Neural cell (in vitro differentiated cells): ENCODE data around the gene SLC38A3. TPM values are rescaled to one million over a fixed set of nuclear protein-coding genes. Genes with fewer than 3 reads are reported as not detected.
A peak's percentile ranks its signal among the peaks of the same experiment; 100 is the strongest.

ENCODE experiments used
- H2AFZ ChIP-seq: fragments of 200-600, 300-800 bp; sonication (generic), shearing (Covaris generic); 2 replicates; pipeline ENCODE4 v1.6.0; 2014; ENCODE audit warnings: low read depth, mild to moderate bottlenecking, antibody characterized with exemption, low read length, moderate library complexity
- H3F3A ChIP-seq: fragments of 200-600 bp; shearing (Covaris generic); 2 replicates; pipeline ENCODE4 v1.6.1; 2016; ENCODE audit warnings: mild to moderate bottlenecking, moderate library complexity, mixed read lengths, antibody characterized with exemption, low read length; ENCODE audit not compliant: insufficient read depth, poor library complexity, severe bottlenecking
- H3K27ac ChIP-seq: fragments of 200-600, 300-800 bp; sonication (generic), shearing (Covaris generic); 2 replicates; pipeline ENCODE4 v1.5.1; 2014; ENCODE audit warnings: mild to moderate bottlenecking, low read length, moderate library complexity
- H3K27me3 ChIP-seq: fragments of 300-800, 200-600 bp; sonication (generic), shearing (Covaris generic); 2 replicates; pipeline ENCODE4 v1.6.0; 2014; ENCODE audit warnings: mild to moderate bottlenecking, low read depth, low read length, moderate library complexity; ENCODE audit not compliant: insufficient read depth
- H3K36me3 ChIP-seq: fragments of 300-800, 200-600 bp; sonication (generic), shearing (Covaris generic); 2 replicates; pipeline ENCODE4 v1.5.1; 2014; ENCODE audit warnings: mild to moderate bottlenecking, antibody characterized with exemption, low read length, moderate library complexity; ENCODE audit not compliant: insufficient read depth
- H3K4me2 ChIP-seq: fragments of 300-800, 200-600 bp; sonication (generic), shearing (Covaris generic); 2 replicates; pipeline ENCODE4 v1.6.0; 2014; ENCODE audit warnings: mild to moderate bottlenecking, low read length
- H3K4me3 ChIP-seq: fragments of 300-800, 200-600 bp; sonication (generic), shearing (Covaris generic); 2 replicates; pipeline ENCODE4 v1.5.1; 2014; ENCODE audit warnings: mild to moderate bottlenecking, low read length, moderate library complexity
- H3K79me2 ChIP-seq: fragments of 200-600 bp; shearing (Covaris generic); replicated peaks from 2 replicates; pipeline ENCODE4 v1.6.0; 2014; ENCODE audit warnings: mild to moderate bottlenecking, low read length, moderate library complexity; ENCODE audit not compliant: insufficient read depth
- H3K9ac ChIP-seq: fragments of 300-800, 200-600 bp; sonication (generic), shearing (Covaris generic); 2 replicates; pipeline ENCODE4 v1.6.1; 2016; ENCODE audit warnings: mild to moderate bottlenecking, low read length, mixed read lengths
- H3K9me2 ChIP-seq: fragments of 200-600 bp; shearing (Covaris generic); 2 replicates; pipeline ENCODE4 v1.6.1; 2016; ENCODE audit warnings: mild to moderate bottlenecking, low read length, mixed read lengths; ENCODE audit not compliant: insufficient read depth
- H3K9me3 ChIP-seq: fragments of 200-600, 300-800 bp; sonication (generic), shearing (Covaris generic); 2 replicates; pipeline ENCODE4 v1.6.1; 2016; ENCODE audit warnings: mild to moderate bottlenecking, mixed run types, low read length, moderate library complexity, mixed read lengths
- H4K20me1 ChIP-seq: fragments of 200-600 bp; shearing (Covaris generic); 2 replicates; pipeline ENCODE4 v1.6.1; 2016; ENCODE audit warnings: mild to moderate bottlenecking, mixed run types; ENCODE audit not compliant: insufficient read depth
- EP300 ChIP-seq: fragments of 450-650 bp; conservative IDR thresholded peaks from 2 replicates; pipeline ENCODE4 v1.6.1; 2014; ENCODE audit warnings: antibody characterized with exemption, mild to moderate bottlenecking, moderate library complexity; ENCODE audit not compliant: poor library complexity, severe bottlenecking
- EZH2 ChIP-seq: fragments of 200-600, 300-800 bp; shearing (Covaris generic), sonication (generic); IDR thresholded peaks from 2 replicates; pipeline ENCODE4 v1.6.1; 2014; ENCODE audit warnings: antibody characterized with exemption, low read length, borderline replicate concordance, mild to moderate bottlenecking; ENCODE audit not compliant: insufficient read depth, poor library complexity, severe bottlenecking
- MXI1 ChIP-seq: fragments of 450-650 bp; conservative IDR thresholded peaks from 2 replicates; pipeline ENCODE4 v1.6.1; 2014; ENCODE audit warnings: antibody characterized with exemption, mild to moderate bottlenecking; ENCODE audit not compliant: poor library complexity, severe bottlenecking
- POLR2AphosphoS5 ChIP-seq: IDR thresholded peaks from 2 replicates; pipeline ENCODE4 v1.6.1; 2012
- RAD21 ChIP-seq: fragments of 450-650 bp; conservative IDR thresholded peaks from 2 replicates; pipeline ENCODE4 v1.6.1; 2014; ENCODE audit warnings: antibody characterized with exemption, mild to moderate bottlenecking, moderate library complexity
- REST ChIP-seq: IDR thresholded peaks from 2 replicates; pipeline ENCODE4 v1.6.1; 2012; ENCODE audit warnings: borderline replicate concordance
- SMC3 ChIP-seq: fragments of 450-650 bp; conservative IDR thresholded peaks from 2 replicates; pipeline ENCODE4 v1.6.1; 2014; ENCODE audit warnings: antibody characterized with exemption, mild to moderate bottlenecking, moderate library complexity; ENCODE audit not compliant: poor library complexity
- TAF1 ChIP-seq: IDR thresholded peaks from 2 replicates; pipeline ENCODE4 v1.6.1; 2012; ENCODE audit warnings: low read depth
- polyA plus RNA-seq: library from polyadenylated mRNA; depleted of rRNA; stranded (reverse); fragments of >200 nt; gene quantifications from 2 replicates; pipeline ENCODE4 v1.2.3, GENCODE V29; 2014
- TF ChIP-seq, protein P1 (sequence below): fragments of 450-650 bp; IDR thresholded peaks from 2 replicates; pipeline ENCODE4 v1.5.1; 2014; ENCODE audit warnings: antibody characterized with exemption, mild to moderate bottlenecking, moderate library complexity; ENCODE audit not compliant: poor library complexity, severe bottlenecking

SLC38A3 gene
- polyA plus RNA-seq, 1 donor from 2014 or later = not detected

GRCh38 chr3:50192124-50192523 is 12.9 kb upstream of the SLC38A3 start:
- no peaks in the 10 kb centered on the region for H3K9me3 ChIP-seq
- no peaks in the 10 kb centered on the region for H3K79me2 ChIP-seq
- H2AFZ ChIP-seq = no peak overlapping the region
- no peak overlapping the region for H3K9ac ChIP-seq
- H3K36me3 ChIP-seq = no peaks in the 10 kb centered on the region
- no peaks in the 10 kb centered on the region for H3F3A ChIP-seq
- TF ChIP-seq RAD21 (no peak), TAF1 (no peak), SMC3 (no peak), MXI1 (no peak), REST (no peak), POLR2AphosphoS5 (no peak), EZH2 (no peak), EP300 (no peak)
- TF ChIP-seq, protein P1, sequence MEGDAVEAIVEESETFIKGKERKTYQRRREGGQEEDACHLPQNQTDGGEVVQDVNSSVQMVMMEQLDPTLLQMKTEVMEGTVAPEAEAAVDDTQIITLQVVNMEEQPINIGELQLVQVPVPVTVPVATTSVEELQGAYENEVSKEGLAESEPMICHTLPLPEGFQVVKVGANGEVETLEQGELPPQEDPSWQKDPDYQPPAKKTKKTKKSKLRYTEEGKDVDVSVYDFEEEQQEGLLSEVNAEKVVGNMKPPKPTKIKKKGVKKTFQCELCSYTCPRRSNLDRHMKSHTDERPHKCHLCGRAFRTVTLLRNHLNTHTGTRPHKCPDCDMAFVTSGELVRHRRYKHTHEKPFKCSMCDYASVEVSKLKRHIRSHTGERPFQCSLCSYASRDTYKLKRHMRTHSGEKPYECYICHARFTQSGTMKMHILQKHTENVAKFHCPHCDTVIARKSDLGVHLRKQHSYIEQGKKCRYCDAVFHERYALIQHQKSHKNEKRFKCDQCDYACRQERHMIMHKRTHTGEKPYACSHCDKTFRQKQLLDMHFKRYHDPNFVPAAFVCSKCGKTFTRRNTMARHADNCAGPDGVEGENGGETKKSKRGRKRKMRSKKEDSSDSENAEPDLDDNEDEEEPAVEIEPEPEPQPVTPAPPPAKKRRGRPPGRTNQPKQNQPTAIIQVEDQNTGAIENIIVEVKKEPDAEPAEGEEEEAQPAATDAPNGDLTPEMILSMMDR = no peak
- H3K27ac ChIP-seq = no peak overlapping the region
- no peaks in the 10 kb centered on the region for H4K20me1 ChIP-seq
- H3K27me3 ChIP-seq = no peaks in the 10 kb centered on the region
- H3K4me3 ChIP-seq = no peak overlapping the region
- no peak overlapping the region for H3K4me2 ChIP-seq
- H3K9me2 ChIP-seq = no peaks in the 10 kb centered on the region

DNA sequence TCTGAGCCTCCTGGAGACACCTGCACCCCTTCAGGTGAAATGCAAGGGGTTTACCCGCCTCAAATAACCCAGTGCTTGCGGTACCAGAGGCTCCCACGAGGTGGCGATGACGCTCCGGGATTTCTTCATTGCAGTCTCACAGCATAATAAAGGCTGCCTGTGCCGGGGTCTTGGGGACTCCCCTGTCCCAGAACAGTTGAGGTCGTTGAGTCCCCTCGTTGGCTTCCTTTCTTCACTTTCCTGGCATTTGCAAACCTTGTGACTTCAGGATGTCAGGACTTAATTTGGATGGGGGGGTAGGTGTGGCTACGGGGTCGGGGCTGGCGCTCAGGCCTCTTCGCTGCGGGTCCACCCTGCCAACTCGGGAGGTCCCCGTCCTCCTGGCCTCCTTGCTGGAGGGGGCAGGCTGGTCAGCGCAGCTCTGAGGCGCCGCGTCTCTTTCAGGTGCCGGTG is 12.4 kb upstream of the SLC38A3 start:
- no peaks in the 10 kb centered on the region for H4K20me1 ChIP-seq
- no peaks in the 10 kb centered on the region for H3K27me3 ChIP-seq
- no peaks in the 10 kb centered on the region for H3F3A ChIP-seq
- no peak overlapping the region for H2AFZ ChIP-seq
- TF ChIP-seq MXI1 (no peak), EZH2 (no peak), EP300 (peak; percentile 17), TAF1 (peak; percentile 36), RAD21 (peak; percentile 97), SMC3 (peak; percentile 99)
- TF ChIP-seq, protein P1 = peak; percentile 97
- H3K9me3 ChIP-seq = no peaks in the 10 kb centered on the region
- H3K27ac ChIP-seq = no peak overlapping the region
- no peaks in the 10 kb centered on the region for H3K79me2 ChIP-seq
- no peaks in the 10 kb centered on the region for H3K36me3 ChIP-seq
- no peaks in the 10 kb centered on the region for H3K9me2 ChIP-seq
- no peak overlapping the region for H3K4me2 ChIP-seq
- no peak overlapping the region for H3K4me3 ChIP-seq
- no peak overlapping the region for H3K9ac ChIP-seq
